ENCODE results near the gene TOR1B. TPM values are rescaled to one million over a fixed set of nuclear protein-coding genes. Genes with fewer than 3 reads are reported as not detected.

The TOR1B gene
- total RNA-seq, 2 experiments from 2014 or later, result 18.0 to 22.1 TPM

DNA sequence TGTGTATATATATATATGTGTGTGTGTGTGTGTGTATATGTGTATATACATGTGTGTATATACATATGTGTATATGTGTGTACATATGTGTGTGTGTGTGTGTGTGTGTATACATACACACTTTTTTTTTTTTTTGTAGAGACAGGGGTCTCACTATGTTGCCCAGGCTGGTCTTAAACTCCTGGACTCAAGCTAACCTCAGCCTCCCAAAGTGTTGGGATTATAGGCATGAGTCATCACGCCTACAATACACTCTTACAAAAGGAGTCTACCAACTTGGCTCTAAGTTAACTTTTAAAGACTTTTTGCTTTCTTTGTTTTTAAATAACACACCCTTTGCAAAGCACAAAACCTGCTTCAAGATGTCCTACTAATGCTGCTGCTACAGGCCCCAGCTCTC is 30.0 kb downstream of the TOR1B start:
- H3K9me3 Mint-ChIP-seq (ENCODE audit: low read depth), result no peaks in the 10 kb centered on the region
- CTCF ChIA-PET, result no interaction called here
- POLR2A ChIA-PET, result interaction anchor here (0.6 kb wide), 1 partner anchor 23 kb away, joined by 4 read pairs; no protein-coding TSS in a partner anchor
- ATAC-seq (no peak), DNase-seq (no peak)
- H3K4me1 Mint-ChIP-seq, result peaks cover 32% of the 10 kb centered on the region
- no peaks in the 10 kb centered on the region for H3K27me3 Mint-ChIP-seq
- H3K36me3 Mint-ChIP-seq (ENCODE audit: low read depth), result peaks cover 50% of the 10 kb centered on the region
- peak overlapping the region; percentile 69 for H3K27ac Mint-ChIP-seq
- peak overlapping the region; percentile 96 for H3K4me3 Mint-ChIP-seq
- intact Hi-C loops (cut with DNase I, micrococcal nuclease), result loop anchor here in 1 of 2 experiments (10.0 kb wide), 1 partner anchor 512 kb away; no protein-coding TSS in a partner anchor

DNA sequence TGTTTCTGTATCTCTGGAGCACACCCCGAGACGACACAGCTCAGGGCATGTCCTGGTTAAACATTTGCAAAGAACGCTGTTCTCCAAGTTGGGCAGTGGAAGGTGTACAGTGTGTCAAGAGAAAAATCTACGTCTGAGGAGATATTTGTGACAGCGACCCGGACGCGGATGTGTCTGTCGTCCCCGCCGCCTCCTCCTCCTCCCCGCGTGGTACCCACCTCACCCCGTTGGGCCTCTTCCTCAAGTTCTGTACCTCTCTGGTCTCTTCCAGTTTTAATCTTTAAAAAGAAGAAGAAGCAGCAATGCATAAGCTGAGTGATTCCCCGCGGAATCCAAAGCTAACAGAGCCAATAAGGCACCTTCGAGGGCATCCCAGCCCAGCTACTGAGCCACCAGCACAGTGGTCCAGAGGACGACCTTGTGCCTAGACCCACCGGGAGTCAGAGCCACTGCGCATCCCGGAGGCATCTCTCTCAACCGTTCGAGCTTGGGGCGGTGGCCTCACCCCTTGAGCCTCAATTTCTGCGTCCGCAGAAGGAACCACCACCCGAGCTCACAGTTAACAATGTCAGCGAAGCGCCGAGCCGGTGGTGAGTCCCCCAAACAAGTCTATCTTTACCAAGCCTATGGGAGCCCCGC is 31.6 kb downstream of the TOR1B start:
- intact Hi-C loops (cut with DNase I, micrococcal nuclease), result loop anchor here (1.0 to 10.0 kb wide), 10 partner anchors 10 to 510 kb away; partner anchors contain the start of genes TOR1A (in 2 of the 2), ASB6 (in 1 of the 2), FNBP1 (in 1 of the 2) and TOR1B (in 1 of the 2)
- peaks cover 39% of the 10 kb centered on the region for H3K36me3 Mint-ChIP-seq (ENCODE audit: low read depth)
- ATAC-seq (peak; percentile 3), DNase-seq (peak; percentile 61)
- no peaks in the 10 kb centered on the region for H3K27me3 Mint-ChIP-seq
- H3K4me3 Mint-ChIP-seq, result peak overlapping the region; percentile 96
- H3K9me3 Mint-ChIP-seq (ENCODE audit: low read depth), result no peaks in the 10 kb centered on the region
- peak overlapping the region; percentile 96 for H3K27ac Mint-ChIP-seq
- peaks cover 49% of the 10 kb centered on the region for H3K4me1 Mint-ChIP-seq
- ChIA-PET POLR2A (interaction anchor here (0.6 to 1.5 kb wide), 3 partner anchors 30 to 481 kb away, joined by 3 to 4 read pairs (median 3); no protein-coding TSS in a partner anchor), CTCF (interaction anchor here (0.6 to 0.7 kb wide), 2 partner anchors 51 to 596 kb away, joined by 3 read pairs; no protein-coding TSS in a partner anchor)

- Mint-ChIP-seq H3K27ac (peak within 1 kb of the TSS; percentile 96), H3K4me3 (peak within 1 kb of the TSS; percentile 96), H3K9me3 (ENCODE audit: low read depth) (no peaks in the 10 kb centered on the region), H3K4me1 (peaks cover 56% of the 10 kb centered on the region), H3K36me3 (ENCODE audit: low read depth) (peaks cover 37% of the 10 kb centered on the region), H3K27me3 (no peaks in the 10 kb centered on the region)
- intact Hi-C loops (cut with DNase I, micrococcal nuclease), result loop anchor here (1.0 to 10.0 kb wide), 10 partner anchors 11 to 510 kb away; partner anchors contain the start of genes TOR1A (in 2 of the 2), ASB6 (in 1 of the 2), FNBP1 (in 1 of the 2) and TOR1B (in 1 of the 2)
- peak; percentile 87 for ATAC-seq
- ChIA-PET CTCF (interaction anchor here (0.6 kb wide), 1 partner anchor 597 kb away, joined by 3 read pairs; no protein-coding TSS in a partner anchor), POLR2A (interaction anchor here (0.6 to 1.5 kb wide), 3 partner anchors 29 to 54 kb away, joined by 3 to 4 read pairs (median 3); no protein-coding TSS in a partner anchor)
- peak; percentile 99 for DNase-seq
These were observed 32.3 kb downstream of the TOR1B start, which contains the start of the genes C9orf78 and USP20 for GRCh38 chr9:129835128-129835859. Gene C9orf78 (minus strand): TSS chr9:129835275. CDS start chr9:129835221, 54 bp downstream. Gene USP20 (plus strand): TSS chr9:129835458. CDS start chr9:129852556, 17,098 bp downstream.

DNA sequence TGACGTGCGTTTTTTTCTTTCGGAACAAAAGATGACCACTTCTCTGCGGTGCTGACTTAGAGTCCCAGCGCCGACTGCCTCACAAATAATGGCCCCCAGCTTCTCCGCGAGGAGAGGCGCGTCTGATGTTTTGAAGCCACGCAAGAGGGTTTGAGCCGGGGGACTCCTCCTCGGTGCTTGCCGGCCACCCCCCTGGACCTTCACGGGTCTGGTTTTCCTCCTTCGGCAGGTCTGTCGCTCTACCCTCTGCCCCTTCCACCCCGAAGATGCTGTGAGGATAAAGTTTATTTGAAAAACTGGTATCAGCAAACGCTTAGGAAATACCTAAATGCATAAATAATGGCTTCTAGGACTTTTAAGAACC is 32.9 kb downstream of the TOR1B start:
- Mint-ChIP-seq H3K4me1 (peaks cover 59% of the 10 kb centered on the region), H3K9me3 (ENCODE audit: low read depth) (no peaks in the 10 kb centered on the region), H3K27me3 (no peaks in the 10 kb centered on the region), H3K36me3 (ENCODE audit: low read depth) (peaks cover 35% of the 10 kb centered on the region), H3K4me3 (peak overlapping the region; percentile 96), H3K27ac (peak overlapping the region; percentile 93)
- intact Hi-C loops (cut with DNase I, micrococcal nuclease), result loop anchor here (1.0 to 10.0 kb wide), 11 partner anchors 12 to 509 kb away; partner anchors contain the start of genes TOR1A (in 2 of the 2), ASB6 (in 1 of the 2), FNBP1 (in 1 of the 2) and TOR1B (in 1 of the 2)
- ChIA-PET POLR2A (interaction anchor here (1.0 kb wide), 1 partner anchor 53 kb away, joined by 3 read pairs; no protein-coding TSS in a partner anchor), CTCF (no interaction called here)
- DNase-seq (peak; percentile 48), ATAC-seq (no peak)

GRCh38 chr9:129836311-129837007 is 33.5 kb downstream of the TOR1B start:
- no peaks in the 10 kb centered on the region for H3K27me3 Mint-ChIP-seq
- H3K9me3 Mint-ChIP-seq (ENCODE audit: low read depth), result no peaks in the 10 kb centered on the region
- peak overlapping the region; percentile 93 for H3K27ac Mint-ChIP-seq
- ATAC-seq (no peak), DNase-seq (peak; percentile 69)
- ChIA-PET POLR2A (interaction anchor here (1.0 to 2.7 kb wide), 3 partner anchors 13 to 52 kb away, joined by 3 to 16 read pairs (median 5); no protein-coding TSS in a partner anchor), CTCF (no interaction called here)
- peak overlapping the region; percentile 96 for H3K4me3 Mint-ChIP-seq
- peaks cover 30% of the 10 kb centered on the region for H3K36me3 Mint-ChIP-seq (ENCODE audit: low read depth)
- peaks cover 66% of the 10 kb centered on the region for H3K4me1 Mint-ChIP-seq
- intact Hi-C loops (cut with DNase I, micrococcal nuclease), result loop anchor here (1.0 to 10.0 kb wide), 4 partner anchors 33 to 508 kb away; partner anchors contain the start of gene FNBP1 (in 1 of the 2)

DNA sequence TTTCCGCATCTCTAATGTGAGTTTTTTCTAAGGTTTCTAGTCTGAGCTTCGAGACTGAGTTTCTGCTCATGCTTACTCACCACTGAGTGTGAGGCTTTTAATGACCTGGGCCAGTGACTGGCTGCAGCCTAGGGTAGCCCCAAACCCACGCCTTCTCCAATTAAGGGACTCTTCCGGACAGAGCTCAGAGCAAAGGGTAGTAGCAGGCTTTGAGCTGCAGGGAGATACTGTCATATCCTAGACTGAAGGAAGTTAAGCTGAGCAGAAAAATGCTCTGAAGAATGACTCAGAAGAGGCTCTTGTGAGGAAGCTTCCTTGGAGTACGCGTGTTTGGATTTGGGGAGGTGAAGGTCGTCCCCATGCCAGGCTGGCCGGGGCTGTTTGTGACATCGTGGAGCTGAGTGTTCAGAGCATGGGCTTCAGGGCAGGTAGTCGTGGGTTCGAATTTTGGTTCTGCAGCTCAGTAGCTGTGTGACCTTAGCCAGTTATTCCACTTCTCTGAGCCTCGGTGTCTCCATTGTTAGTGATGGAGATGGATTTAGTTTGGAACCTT is 35.8 kb downstream of the TOR1B start:
- CTCF ChIA-PET, result interaction anchor here (0.5 to 1.2 kb wide), 9 partner anchors 9 to 214 kb away, joined by 3 to 5 read pairs (median 3); no protein-coding TSS in a partner anchor
- POLR2A ChIA-PET, result interaction anchor here (0.9 to 2.7 kb wide), 6 partner anchors 15 to 49 kb away, joined by 3 to 16 read pairs (median 4); partner anchors contain the start of gene TOR1A
- Mint-ChIP-seq H3K4me1 (peaks cover 64% of the 10 kb centered on the region), H3K27me3 (no peaks in the 10 kb centered on the region), H3K27ac (peak overlapping the region; percentile 93), H3K9me3 (ENCODE audit: low read depth) (no peaks in the 10 kb centered on the region), H3K4me3 (peak overlapping the region; percentile 55), H3K36me3 (ENCODE audit: low read depth) (peaks cover 21% of the 10 kb centered on the region)
- DNase-seq, result peak; percentile 73
- ATAC-seq, result peak; percentile 68
- intact Hi-C loops (cut with DNase I, micrococcal nuclease), result loop anchor here in 1 of 2 experiments (5.0 to 10.0 kb wide), 3 partner anchors 204 to 506 kb away; partner anchors contain the start of gene FNBP1

DNA sequence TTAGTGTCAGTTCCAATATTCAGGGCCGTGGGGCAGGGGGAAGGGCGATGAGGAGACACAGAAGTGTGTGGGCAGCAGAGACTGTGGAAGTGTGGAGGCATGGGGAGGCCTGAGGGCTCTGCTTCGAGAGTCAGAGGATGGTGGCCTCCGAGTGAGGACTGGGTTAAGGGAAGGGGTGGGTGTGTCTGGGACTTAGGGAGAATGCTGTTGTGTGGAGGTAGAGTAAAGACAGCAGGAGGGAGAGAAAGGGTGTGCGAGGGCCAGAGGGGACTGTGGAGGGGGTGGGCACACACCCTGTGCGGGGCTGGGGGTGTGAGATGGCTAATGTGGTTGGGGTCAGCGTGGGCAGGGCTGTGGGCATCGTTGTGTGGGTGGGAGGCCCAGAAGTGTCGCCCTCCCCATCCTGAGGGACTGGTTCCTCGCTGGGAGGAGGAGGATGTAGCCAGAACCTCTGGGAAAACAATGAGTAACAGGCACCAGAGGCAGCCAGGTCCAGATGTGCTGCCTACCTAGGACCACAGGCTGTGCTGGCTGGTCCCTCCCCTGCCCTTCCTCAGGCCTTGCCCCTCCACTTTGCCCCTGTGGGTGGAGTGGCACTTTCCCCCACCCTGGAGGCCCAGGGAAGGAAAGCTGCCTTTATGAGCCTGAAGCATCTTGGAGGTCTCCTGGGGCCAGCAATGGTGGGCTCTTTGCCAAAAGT is 36.5 kb downstream of the TOR1B start:
- Mint-ChIP-seq H3K27me3 (no peaks in the 10 kb centered on the region), H3K4me1 (peaks cover 58% of the 10 kb centered on the region), H3K4me3 (peak overlapping the region; percentile 55), H3K36me3 (ENCODE audit: low read depth) (peaks cover 17% of the 10 kb centered on the region), H3K27ac (peak overlapping the region; percentile 93), H3K9me3 (ENCODE audit: low read depth) (no peaks in the 10 kb centered on the region)
- ATAC-seq, result no peak
- DNase-seq, result peak; percentile 34
- CTCF ChIA-PET, result interaction anchor here (0.5 to 1.1 kb wide), 5 partner anchors 9 to 215 kb away, joined by 3 to 5 read pairs (median 4); no protein-coding TSS in a partner anchor
- intact Hi-C loops (cut with DNase I, micrococcal nuclease), result loop anchor here in 1 of 2 experiments (1.0 to 10.0 kb wide), 4 partner anchors 15 to 505 kb away; partner anchors contain the start of gene FNBP1
- POLR2A ChIA-PET, result interaction anchor here (0.9 to 2.7 kb wide), 5 partner anchors 16 to 48 kb away, joined by 3 to 16 read pairs (median 4); partner anchors contain the start of gene TOR1A

- ATAC-seq (no peak), DNase-seq (peak; percentile 25)
- H3K4me1 Mint-ChIP-seq, result peaks cover 62% of the 10 kb centered on the region
- H3K27me3 Mint-ChIP-seq, result no peaks in the 10 kb centered on the region
- POLR2A ChIA-PET, result no interaction called here
- peak overlapping the region; percentile 55 for H3K4me3 Mint-ChIP-seq
- CTCF ChIA-PET, result interaction anchor here (0.7 kb wide), 2 partner anchors 61 to 216 kb away, joined by 3 read pairs; no protein-coding TSS in a partner anchor
- H3K36me3 Mint-ChIP-seq (ENCODE audit: low read depth), result peaks cover 13% of the 10 kb centered on the region
- no peaks in the 10 kb centered on the region for H3K9me3 Mint-ChIP-seq (ENCODE audit: low read depth)
- intact Hi-C loops (cut with DNase I, micrococcal nuclease), result loop anchor here in 1 of 2 experiments (1.0 kb wide), 1 partner anchor 14 kb away; no protein-coding TSS in a partner anchor
- peak overlapping the region; percentile 93 for H3K27ac Mint-ChIP-seq
These were observed 37.0 kb downstream of the TOR1B start for GRCh38 chr9:129840034-129840433.

DNA sequence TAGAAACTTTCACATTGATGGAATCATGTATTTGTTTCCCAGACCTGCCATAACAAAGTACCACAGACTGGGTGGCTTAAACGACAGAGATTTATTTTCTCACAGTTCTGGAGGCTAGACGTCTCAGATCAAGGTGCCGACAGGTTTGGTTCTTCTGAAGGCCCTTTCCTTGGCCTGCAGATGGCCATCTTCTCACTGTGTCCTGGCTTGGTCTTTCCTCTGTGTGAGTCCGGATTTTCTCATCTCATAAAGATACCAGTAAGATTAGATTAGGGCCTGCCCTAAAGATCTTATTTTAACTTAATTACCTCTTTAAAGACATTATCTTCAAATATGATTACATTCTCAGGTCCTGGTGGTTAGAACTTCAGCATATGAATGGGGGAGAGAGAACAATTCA is 38.1 kb downstream of the TOR1B start:
- POLR2A ChIA-PET, result no interaction called here
- peaks cover 9% of the 10 kb centered on the region for H3K36me3 Mint-ChIP-seq (ENCODE audit: low read depth)
- intact Hi-C loops (cut with DNase I, micrococcal nuclease), result no loop called here
- no peak for ATAC-seq
- H3K27me3 Mint-ChIP-seq, result no peaks in the 10 kb centered on the region
- H3K27ac Mint-ChIP-seq, result peak overlapping the region; percentile 42
- CTCF ChIA-PET, result no interaction called here
- H3K9me3 Mint-ChIP-seq (ENCODE audit: low read depth), result no peaks in the 10 kb centered on the region
- DNase-seq, result no peak
- no peak overlapping the region for H3K4me3 Mint-ChIP-seq
- peaks cover 68% of the 10 kb centered on the region for H3K4me1 Mint-ChIP-seq

All from activated CD4-positive, alpha-beta T cell treated with anti-CD3 and anti-CD28 coated beads for 36 hours (primary cell).